Measurements from ENCODE around the gene CXCL5. TPM values are rescaled to one million over a fixed set of nuclear protein-coding genes. Genes with fewer than 3 reads are reported as not detected.
"Not testable (repeated sequence)": the region's sequence is repeated elsewhere in the genome, so short reads cannot be mapped to it uniquely, and the experiment has no call there.

Gene CXCL5
- total and polyA plus RNA-seq, 4 donors, result 0.03 to 0.33 (median 0.14) TPM; not detected in 1

DNA sequence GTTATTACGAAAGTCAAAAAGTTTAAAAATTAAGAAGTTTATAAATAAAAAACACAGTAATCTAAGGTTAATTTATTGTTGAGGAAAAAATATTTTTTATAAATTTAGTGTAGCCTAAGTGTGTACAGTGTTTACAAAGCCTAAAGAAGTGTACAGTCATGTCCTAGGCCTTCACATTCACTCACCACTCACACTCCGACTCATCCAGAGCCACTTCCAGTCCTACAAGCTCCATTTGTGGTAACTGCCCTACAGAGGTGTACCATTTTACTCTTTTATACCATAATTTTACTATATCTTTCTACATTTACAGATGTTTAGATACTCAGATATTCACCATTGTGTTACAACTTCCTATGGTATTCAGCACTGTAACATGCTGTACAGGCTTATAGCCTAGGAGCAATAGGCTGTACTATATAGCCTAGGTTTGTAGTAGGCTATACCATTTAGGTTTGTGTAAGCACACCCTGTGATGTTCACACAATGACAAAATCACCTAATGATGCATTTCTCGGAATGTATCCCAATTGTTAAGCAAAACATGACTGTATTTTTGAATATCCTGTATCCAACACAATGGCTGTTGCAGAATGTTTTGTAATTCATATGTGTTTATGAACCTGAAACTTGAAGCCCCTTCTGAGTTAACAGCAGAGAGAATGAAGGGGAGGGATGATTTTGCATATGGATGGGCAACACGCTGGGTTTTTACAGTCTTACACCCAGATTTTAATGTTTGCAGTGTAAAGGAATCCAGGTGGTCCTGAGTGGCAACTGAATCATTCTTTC lies 13.5 kb downstream of the CXCL5 start:
- WGBS, result 75% methylated on average over 4 of the region's 4 CpGs
- H3K4me3 ChIP-seq (ENCODE audit: low read depth in 1 of 3, low read length in 3 of 3), result no peak overlapping the region
- peaks cover 0 to 4% (median 0%) of the 10 kb centered on the region in 4 donors for H3K4me1 ChIP-seq (ENCODE audit: control insufficient read depth in 4 of 4, insufficient read depth in 4 of 4, low read length in 3 of 4)
- H3K27me3 ChIP-seq (ENCODE audit: control insufficient read depth in 4 of 4, insufficient read depth in 4 of 4, low read length in 3 of 4), result peaks cover 0 to 2% (median 0%) of the 10 kb centered on the region in 4 donors
- TF ChIP-seq NR2F2 (IDR thresholded peaks at IDR 0.05), result no peak
- TF ChIP-seq MAX (IDR thresholded peaks at IDR 0.05), result no peak
- no peak for TF ChIP-seq CTCF (IDR thresholded peaks at IDR 0.05; ENCODE audit: low read depth, low read length, missing input control)
- TF ChIP-seq YY1 (IDR thresholded peaks at IDR 0.05), result no peak
- TF ChIP-seq HNF4A (conservative IDR thresholded peaks at IDR 0.05), result no peak
- no peak for TF ChIP-seq FOXA2 (IDR thresholded peaks at IDR 0.05)
- TF ChIP-seq RXRA (IDR thresholded peaks at IDR 0.05), result no peak
- no peak for TF ChIP-seq TAF1 (conservative IDR thresholded peaks at IDR 0.05)
- H3K27ac ChIP-seq (ENCODE audit: low read depth in 1 of 2, low read length in 2 of 2), result no peak overlapping the region
- H3K9me3 ChIP-seq (ENCODE audit: control insufficient read depth in 4 of 4, low read length in 3 of 4), result no peaks in the 10 kb centered on the region
- H3K9ac ChIP-seq (ENCODE audit: low read depth in 1 of 2, low read length in 2 of 2), result no peak overlapping the region
- H3K36me3 ChIP-seq (ENCODE audit: control insufficient read depth in 4 of 4, insufficient read depth in 3 of 4, low read depth in 1 of 4, low read length in 3 of 4), result no peaks in the 10 kb centered on the region
- DNase-seq (ENCODE audit: low spot score), result no peak

- not testable (repeated sequence) for H3K4me3 ChIP-seq (ENCODE audit: low read depth in 1 of 3, low read length in 3 of 3); H3K9ac ChIP-seq (ENCODE audit: low read depth in 1 of 2, low read length in 2 of 2); H3K4me1 ChIP-seq (ENCODE audit: control insufficient read depth in 4 of 4, insufficient read depth in 4 of 4, low read length in 3 of 4); H3K9me3 ChIP-seq (ENCODE audit: control insufficient read depth in 4 of 4, low read length in 3 of 4); H3K27me3 ChIP-seq (ENCODE audit: control insufficient read depth in 4 of 4, insufficient read depth in 4 of 4, low read length in 3 of 4); H3K36me3 ChIP-seq (ENCODE audit: control insufficient read depth in 4 of 4, insufficient read depth in 3 of 4, low read depth in 1 of 4, low read length in 3 of 4); DNase-seq (ENCODE audit: low spot score); H3K27ac ChIP-seq (ENCODE audit: low read depth in 1 of 2, low read length in 2 of 2)
- WGBS, result 71% methylated on average over 7 of the region's 7 CpGs
These were observed 17.3 kb downstream of the CXCL5 start for GRCh38 chr4:73981175-73981574.

DNA sequence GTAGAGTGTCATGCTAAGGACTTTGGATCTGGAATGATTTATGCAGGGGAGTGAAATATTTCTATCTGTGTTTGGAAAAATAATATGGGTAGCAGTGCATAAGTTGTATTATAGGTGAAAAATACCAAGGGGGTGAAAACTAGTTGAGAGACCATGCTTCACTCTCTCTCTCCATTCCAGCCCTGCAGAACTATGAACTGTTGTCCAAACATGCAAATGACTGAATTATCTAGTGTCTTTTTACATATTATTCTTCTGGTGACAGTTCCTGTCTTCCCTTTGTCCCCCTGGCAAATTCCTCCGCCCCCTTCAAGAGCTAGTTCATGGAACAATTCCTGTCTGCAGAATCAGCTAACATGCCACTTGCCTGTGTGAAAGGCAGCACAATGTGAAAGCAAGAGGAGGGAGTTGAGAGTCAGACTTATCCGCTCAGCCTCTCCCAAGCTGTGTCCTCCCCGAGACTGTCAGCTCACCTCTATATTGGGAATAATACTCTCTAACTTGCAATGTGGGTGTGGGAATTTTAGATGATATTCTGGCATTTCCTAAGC lies 19.0 kb downstream of the CXCL5 start:
- 85% methylated on average over 3 of the region's 3 CpGs for WGBS
- H3K9ac ChIP-seq (ENCODE audit: low read depth in 1 of 2, low read length in 2 of 2), result no peak overlapping the region
- no peaks in the 10 kb centered on the region for H3K36me3 ChIP-seq (ENCODE audit: control insufficient read depth in 4 of 4, insufficient read depth in 3 of 4, low read depth in 1 of 4, low read length in 3 of 4)
- H3K4me1 ChIP-seq (ENCODE audit: control insufficient read depth in 4 of 4, insufficient read depth in 4 of 4, low read length in 3 of 4), result peaks cover 0 to 4% (median 0%) of the 10 kb centered on the region in 4 donors
- no peak overlapping the region for H3K27ac ChIP-seq (ENCODE audit: low read depth in 1 of 2, low read length in 2 of 2)
- TF ChIP-seq GABPA (IDR thresholded peaks at IDR 0.05 in 1 of 2, conservative IDR thresholded peaks at IDR 0.05 in 1 of 2) (no peak), TAF1 (conservative IDR thresholded peaks at IDR 0.05) (no peak), JUND (IDR thresholded peaks at IDR 0.05) (no peak)
- no peaks in the 10 kb centered on the region for H3K27me3 ChIP-seq (ENCODE audit: control insufficient read depth in 4 of 4, insufficient read depth in 4 of 4, low read length in 3 of 4)
- peaks cover 0 to 2% (median 0%) of the 10 kb centered on the region in 4 donors for H3K9me3 ChIP-seq (ENCODE audit: control insufficient read depth in 4 of 4, low read length in 3 of 4)
- no peak for DNase-seq (ENCODE audit: low spot score)
- H3K4me3 ChIP-seq (ENCODE audit: low read depth in 1 of 3, low read length in 3 of 3), result no peak overlapping the region

GRCh38 chr4:73978886-73979285 lies 19.6 kb downstream of the CXCL5 start:
- TF ChIP-seq YY1 (IDR thresholded peaks at IDR 0.05) (no peak), ZBTB33 (IDR thresholded peaks at IDR 0.05) (no peak)
- Histone ChIP-seq H3K4me3 (ENCODE audit: low read depth in 1 of 3, low read length in 3 of 3) (no peak overlapping the region), H3K9me3 (ENCODE audit: control insufficient read depth in 4 of 4, low read length in 3 of 4) (peaks cover 0 to 2% (median 0%) of the 10 kb centered on the region in 4 donors), H3K9ac (ENCODE audit: low read depth in 1 of 2, low read length in 2 of 2) (no peak overlapping the region), H3K4me1 (ENCODE audit: control insufficient read depth in 4 of 4, insufficient read depth in 4 of 4, low read length in 3 of 4) (peaks cover 0 to 4% (median 0%) of the 10 kb centered on the region in 4 donors), H3K36me3 (ENCODE audit: control insufficient read depth in 4 of 4, insufficient read depth in 3 of 4, low read depth in 1 of 4, low read length in 3 of 4) (no peaks in the 10 kb centered on the region), H3K27me3 (ENCODE audit: control insufficient read depth in 4 of 4, insufficient read depth in 4 of 4, low read length in 3 of 4) (no peaks in the 10 kb centered on the region), H3K27ac (ENCODE audit: low read depth in 1 of 2, low read length in 2 of 2) (no peak overlapping the region)
- DNase-seq (ENCODE audit: low spot score), result no peak
